ENCODE results near the gene FBXO45.
"Not testable (repeated sequence)": the region's sequence is repeated elsewhere in the genome, so short reads cannot be mapped to it uniquely, and the experiment has no call there.

The FBXO45 gene

DNA sequence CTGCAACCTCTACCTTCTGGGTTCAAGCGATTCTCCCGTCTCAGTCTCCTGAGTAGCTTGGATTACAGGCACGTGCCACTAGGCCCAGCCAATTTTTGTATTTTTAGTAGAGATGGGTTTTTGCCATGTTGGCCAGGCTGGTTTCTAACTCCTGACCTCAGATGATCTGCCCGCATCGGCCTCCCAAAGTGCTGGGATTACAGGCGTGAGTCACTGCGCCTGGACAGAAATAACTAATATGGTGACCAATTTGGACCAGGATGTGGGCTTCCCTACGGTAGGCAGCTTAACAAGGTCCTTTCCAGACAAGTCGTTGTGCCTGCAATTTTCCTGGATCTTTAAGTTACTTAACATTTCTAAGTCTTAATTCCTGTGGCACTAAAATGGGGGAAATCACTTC lies 14.9 kb upstream of the FBXO45 start:
- in situ Hi-C loops (cut with MboI; ENCODE audit: low sequenced_read_pairs): no loop called here

DNA sequence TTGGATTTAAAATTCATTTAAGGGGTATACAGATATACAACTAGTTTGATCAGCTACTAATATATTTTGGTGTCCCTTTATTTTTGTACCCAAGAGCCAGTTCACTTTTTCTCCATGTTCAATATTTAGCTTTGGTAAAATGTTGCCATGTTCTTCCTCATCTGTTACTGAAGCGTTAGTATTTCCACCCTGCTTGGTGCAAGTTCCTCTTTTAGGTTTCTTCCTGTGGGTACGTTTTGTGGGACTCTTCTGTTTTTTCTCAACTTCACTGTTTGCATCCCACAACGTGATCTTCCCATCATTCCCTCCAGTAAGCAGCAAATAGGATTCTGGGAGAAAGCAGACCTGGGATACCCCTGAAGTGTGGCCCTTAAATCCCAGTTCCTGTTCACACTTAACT lies 14.3 kb upstream of the FBXO45 start:
- in situ Hi-C loops (cut with MboI; ENCODE audit: low sequenced_read_pairs): no loop called here

DNA sequence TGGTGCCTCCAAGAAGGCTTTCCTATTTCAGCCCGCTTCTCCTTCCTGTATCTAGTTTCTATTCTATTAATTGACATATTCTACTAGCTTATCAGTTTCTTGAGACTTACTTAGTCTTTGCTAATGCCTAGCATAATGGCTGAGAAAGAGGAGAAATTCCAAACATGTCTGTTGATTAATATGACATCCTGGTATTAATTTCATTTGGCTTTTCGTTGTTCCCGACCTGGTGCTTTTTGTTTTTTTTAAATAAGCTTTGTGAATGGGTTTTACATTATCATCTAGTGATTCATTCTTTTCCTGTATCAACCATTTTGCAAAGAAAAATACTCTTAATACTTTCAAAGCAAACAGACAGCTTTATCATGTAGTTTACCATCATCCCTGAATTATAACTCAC lies 13.2 kb upstream of the FBXO45 start:
- in situ Hi-C loops (cut with MboI; ENCODE audit: low sequenced_read_pairs): no loop called here

DNA sequence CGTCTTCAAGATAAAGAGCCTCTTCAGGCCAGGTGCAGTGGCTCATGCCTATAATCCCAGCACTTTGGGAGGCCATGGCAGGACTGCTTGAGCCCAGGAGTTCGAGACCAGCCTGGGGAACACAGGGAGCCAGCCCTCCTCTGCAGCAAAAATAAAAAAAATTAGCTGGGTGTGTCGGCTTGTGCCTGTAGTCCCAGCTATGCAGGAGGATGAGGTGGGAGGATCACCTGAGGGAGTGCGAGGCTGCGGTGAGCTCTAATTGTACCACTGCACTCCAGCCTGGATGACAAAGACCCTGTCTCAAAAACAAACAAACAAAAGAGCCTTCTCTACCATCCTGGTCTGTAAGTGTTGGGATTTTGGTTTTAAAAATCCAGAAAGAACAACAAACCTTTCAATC lies 11.2 kb upstream of the FBXO45 start:
- in situ Hi-C loops (cut with MboI; ENCODE audit: low sequenced_read_pairs): no loop called here

DNA sequence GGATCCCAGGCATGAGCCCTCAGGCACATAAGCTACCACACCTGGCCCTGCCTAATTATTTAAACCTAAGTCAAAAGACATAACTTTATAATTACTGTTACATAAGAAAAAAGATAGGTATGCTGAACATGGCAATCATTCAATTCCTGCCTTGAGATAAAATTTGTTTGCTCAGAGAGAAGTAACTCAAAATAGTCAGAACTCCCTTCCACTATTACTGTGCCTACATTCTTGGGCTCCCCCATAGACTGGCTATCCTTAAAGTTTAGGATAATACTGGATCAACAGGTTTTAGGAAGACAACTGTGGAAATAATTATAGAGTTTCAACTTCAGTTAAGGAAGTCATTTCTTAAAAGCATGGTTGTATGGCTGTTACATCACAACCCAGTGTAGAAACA lies 10.0 kb upstream of the FBXO45 start:
- in situ Hi-C loops (cut with MboI; ENCODE audit: low sequenced_read_pairs): no loop called here

DNA sequence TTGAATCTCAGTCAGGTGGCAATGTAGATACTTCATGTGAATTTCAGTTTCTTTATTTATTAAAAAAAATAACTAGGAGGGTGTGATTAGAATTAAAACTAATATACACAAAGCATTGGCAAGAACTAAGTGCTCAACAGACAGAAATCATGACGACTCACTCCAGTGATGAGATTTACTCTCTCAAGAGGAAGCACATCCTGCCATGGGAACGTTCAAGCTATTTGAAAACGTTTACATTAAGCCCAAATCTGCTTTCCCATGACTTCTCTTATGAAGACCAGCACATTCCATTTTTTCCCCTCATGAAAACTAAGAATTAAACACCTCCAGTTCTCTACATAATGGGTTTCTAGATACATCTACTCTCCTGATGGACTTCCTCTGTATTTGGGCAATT lies 8.6 kb upstream of the FBXO45 start:
- in situ Hi-C loops (cut with MboI; ENCODE audit: low sequenced_read_pairs): no loop called here

DNA sequence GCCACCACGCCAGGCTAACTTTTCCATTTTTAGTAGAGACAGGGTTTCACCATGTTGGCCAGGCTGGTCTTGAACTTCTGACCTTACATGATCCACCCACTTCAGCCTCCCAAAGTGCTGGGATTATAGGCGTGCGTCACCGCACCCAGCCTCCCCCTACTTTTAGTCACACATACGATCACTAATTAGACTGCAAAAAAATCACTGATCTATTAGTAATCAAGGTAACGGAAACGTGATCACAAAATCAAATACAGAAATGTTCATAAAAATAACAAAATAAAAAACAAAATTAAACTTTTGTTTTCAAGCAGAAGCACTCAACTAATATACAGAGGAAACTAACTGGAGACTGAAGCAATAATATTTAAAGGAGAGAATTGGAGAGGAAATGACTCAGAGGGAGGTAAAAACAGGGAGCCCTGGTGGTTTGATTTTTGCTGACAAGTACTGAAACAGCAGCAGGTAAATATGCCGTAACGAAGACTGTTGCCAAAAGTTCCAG lies 4.7 kb upstream of the FBXO45 start:
- in situ Hi-C loops (cut with MboI; ENCODE audit: low sequenced_read_pairs): no loop called here

DNA sequence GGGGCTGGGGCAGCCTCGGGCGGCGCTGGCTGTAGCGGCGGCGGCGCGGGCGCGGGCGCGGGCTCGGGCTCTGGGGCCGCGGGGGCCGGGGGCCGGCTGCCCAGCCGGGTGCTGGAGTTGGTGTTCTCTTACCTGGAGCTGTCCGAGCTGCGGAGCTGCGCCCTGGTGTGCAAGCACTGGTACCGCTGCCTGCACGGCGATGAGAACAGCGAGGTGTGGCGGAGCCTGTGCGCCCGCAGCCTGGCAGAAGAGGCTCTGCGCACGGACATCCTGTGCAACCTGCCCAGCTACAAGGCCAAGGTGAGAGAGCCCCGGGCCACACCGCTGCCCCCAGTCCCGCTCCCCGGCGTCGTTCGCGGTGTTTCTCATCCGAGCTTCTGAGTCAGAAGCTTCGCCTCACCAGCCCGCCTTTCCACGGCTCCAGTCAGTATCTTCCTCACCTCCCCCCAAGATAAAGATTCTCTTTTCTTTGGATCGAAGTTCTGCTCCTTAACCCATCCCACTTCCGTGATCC lies 600 bp downstream of the FBXO45 start:
- in situ Hi-C loops (cut with MboI; ENCODE audit: low sequenced_read_pairs): no loop called here

DNA sequence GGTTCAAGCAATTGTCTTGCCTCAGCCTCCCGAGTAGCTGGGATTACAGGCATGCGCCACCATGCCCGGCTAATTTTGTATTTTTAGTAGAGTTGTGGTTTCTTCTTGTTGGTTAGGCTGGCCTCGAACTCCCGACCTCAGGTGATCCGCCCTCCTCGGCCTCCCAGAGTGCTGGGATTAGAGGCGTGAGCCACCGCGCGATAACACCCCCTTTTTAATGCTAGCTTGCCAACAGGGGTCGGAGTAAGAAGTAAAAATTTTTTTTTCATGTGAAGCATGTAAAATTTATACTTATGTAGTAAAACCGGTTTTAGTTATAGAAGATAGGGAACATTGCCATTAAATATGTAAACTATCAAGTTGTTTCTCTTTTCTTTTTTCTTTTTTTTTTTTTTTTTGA lies 1.9 kb downstream of the FBXO45 start:
- in situ Hi-C loops (cut with MboI; ENCODE audit: low sequenced_read_pairs): not testable (repeated sequence)

DNA sequence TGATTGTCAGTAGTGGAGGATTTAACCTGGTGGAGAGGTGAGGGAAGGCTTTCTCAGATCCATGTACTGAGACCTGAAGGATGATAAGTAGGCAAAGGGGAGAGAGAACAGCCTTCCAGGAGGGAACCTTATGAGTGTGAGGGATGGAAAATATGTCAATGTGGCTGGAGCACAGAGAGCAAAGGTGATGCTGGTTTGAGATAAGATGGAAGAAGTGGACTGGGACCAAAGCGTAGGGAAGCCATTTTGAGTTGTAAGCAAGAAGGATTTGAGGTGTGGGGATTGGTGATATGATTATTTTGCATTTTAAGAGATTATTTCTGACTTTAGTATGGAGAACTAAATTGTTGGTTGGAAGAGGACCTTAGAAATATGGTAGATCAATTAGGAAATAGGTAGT lies 3.9 kb downstream of the FBXO45 start:
- in situ Hi-C loops (cut with MboI; ENCODE audit: low sequenced_read_pairs): no loop called here

DNA sequence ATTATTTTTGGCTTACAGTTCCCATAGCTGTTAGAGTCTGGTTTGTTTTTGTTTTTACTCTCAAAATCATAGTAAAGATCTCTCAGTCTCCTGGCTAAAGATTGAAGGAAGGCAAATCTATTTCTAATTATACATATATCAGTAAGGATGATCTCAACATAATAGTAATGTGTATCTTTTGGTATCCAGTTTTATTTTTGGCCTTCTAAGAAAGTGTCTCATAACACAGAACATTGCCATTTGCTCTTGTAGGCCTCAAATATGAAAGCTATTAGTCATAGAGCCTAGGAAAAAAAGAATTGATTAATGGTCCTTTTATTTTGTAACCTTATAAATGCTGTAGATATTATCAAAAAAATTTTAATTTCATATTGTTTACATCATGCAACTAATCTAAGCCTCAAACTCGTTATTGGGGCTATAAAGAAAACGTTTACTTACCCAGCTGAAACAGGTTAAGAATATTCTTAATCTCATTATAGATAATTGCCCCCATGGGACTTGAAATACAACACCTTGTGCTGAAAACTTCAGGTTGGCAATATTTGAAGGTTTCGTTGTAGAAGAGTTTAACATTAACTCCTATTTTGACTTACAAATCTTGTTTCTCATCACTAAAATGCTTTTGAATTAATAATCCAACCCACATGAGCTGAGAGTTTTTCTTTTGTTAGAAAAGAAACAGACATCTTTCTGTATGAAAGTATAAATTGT lies 16.7 kb downstream of the FBXO45 start:
- in situ Hi-C loops (cut with MboI; ENCODE audit: low sequenced_read_pairs): no loop called here

DNA sequence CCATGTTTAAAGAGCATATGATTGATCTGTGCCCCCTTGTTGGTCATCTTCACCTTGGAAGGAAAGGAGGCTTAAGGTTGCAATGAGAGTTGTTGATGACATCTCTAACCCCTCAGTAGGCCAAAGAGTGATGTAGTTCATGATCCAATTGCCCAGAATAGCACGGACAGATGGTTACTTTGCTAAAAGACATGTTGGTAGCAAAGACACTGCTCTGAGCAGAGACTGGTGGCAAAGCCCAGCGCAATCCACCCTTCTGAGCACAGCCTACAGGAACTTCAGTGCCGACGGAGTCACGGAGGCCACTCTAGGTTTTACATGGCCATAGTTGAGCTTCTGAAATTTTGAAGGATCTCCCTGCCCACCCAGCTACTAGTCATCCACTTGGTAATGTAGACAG lies 21.8 kb downstream of the FBXO45 start:
- in situ Hi-C loops (cut with MboI; ENCODE audit: low sequenced_read_pairs): no loop called here

DNA sequence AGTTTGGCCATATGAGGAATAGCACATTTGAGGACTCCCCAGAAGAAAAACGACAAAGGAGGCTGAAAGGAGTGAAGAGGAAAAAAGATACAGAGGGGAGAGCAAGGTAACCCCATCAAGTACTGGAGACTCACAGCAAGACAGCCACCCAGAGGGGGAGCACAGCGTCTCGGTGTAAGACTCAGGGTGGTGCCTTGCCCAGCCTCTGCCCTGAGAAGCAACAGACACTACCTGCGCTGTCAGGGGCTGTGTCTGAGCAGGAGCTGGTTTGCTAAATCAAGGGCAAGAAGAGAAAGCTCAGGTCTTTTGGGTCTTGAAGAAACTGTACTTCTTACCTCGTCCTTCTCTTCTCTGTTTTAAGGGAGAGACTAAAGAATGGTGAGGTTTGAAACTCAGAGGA lies 27.9 kb downstream of the FBXO45 start:
- in situ Hi-C loops (cut with MboI; ENCODE audit: low sequenced_read_pairs): no loop called here

DNA sequence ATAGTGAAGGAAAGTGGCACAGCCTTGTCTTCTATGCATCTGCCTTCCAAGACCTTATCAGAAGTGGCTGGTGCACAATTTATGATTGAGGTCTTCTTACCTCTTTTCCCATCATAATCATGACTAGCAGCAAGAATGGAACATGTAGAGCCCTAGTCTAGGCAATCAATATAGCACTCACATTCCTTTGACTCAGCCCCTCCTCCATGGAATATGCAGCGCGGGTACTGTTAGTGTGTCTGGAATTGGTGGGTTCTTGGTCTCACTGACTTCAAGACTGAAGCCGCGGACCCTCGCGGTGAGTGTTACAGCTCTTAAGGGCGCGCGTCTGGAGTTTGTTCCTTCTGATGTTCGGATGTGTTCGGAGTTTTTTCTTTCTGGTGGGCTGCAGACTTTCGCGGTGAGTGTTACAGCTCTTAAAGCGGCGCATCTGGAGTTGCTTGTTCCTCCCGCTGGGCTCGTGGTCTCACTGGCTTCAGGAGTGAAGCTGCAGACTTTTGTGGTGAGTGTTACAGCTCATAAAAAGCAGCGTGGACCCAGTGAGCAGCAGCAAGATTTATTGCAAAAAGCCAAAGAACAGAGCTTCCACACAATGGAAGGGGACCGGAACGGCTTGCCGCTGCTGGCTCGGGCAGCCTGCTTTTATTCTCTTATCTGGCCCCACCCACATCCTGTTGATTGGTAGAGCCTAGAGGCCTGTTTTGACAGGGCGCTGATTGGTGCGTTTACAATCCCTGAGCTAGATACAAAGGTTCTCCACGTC lies 29.7 kb downstream of the FBXO45 start:
- in situ Hi-C loops (cut with MboI; ENCODE audit: low sequenced_read_pairs): not testable (repeated sequence)

DNA sequence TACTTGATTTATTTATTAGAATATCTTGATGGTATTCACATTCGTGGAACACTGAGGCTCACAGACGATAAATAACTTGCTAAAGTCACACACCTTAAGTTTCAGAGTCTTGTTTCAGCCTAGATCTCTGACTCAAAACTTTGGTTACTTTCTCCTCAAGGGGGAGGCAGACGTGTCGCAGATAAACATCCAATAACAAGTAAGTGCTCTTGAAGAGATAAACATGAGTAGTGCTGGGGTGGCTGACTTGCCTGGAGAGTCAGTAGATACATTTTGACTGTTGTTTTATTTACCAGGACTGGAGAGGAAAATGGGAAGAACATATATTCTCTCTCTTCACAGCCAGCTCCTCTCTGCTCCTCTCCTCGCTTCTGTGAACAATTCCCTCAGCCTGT lies 31.3 kb downstream of the FBXO45 start:
- in situ Hi-C loops (cut with MboI; ENCODE audit: low sequenced_read_pairs): loop anchor here (10.0 kb wide), 1 partner anchor 85 kb away; no protein-coding TSS in a partner anchor

DNA sequence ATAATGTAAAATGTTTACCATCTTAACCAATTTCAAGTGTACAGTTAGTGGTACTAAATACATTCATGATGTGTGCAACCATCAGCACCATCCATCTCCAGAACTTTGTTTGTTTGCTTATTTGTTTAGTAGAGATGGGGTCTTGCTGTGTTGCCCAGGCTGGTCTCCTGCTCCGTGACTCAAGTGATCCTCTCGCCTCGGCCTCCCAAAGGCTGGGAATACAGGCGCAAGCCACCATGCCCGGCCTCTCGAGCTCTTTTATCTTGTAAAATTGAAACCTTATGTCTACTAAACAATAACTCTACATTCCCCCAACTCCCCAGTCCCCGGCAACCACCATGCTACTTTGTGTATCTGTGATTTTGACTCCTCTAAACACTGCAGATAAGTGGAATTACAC lies 31.9 kb downstream of the FBXO45 start:
- in situ Hi-C loops (cut with MboI; ENCODE audit: low sequenced_read_pairs): loop anchor here (10.0 kb wide), 1 partner anchor 84 kb away; no protein-coding TSS in a partner anchor

DNA sequence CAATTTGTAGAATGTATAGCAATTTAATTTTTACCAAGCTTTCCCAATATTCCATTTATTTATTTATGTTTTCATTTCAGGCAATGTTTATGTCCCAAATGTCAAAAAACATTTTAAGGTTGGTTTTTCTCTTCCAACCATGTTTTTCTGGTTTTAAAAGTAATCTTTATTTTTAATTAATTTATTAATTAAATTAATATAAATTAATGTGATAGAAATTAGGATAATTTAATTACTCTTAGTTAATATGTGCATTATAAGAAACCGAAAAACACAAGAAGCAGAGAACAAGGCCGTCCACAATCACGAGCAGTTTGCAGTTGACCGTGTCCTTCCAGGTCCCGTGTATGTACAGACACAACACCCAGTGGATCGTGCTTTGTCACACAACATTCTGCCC lies 34.2 kb downstream of the FBXO45 start:
- in situ Hi-C loops (cut with MboI; ENCODE audit: low sequenced_read_pairs): loop anchor here (10.0 kb wide), 1 partner anchor 82 kb away; no protein-coding TSS in a partner anchor

DNA sequence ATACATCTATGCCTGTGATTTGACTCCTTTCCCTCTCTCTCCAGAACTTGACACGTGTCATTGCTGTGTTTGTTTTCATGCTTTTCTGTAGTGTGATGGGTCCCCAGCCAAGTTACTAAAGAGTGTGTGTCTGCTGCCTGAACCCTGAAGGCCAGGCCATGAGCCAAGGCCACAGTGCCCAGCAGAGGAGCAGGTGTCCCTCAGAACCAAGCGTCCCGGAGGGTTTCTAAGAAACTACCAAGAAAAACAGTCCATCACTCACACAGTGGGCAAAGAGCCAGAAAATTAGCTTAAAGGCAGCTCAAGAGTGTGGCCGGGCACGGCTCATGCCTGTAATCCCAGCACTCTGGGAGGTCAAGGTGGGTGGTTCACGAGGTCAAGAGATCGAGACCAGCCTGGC lies 35.2 kb downstream of the FBXO45 start:
- in situ Hi-C loops (cut with MboI; ENCODE audit: low sequenced_read_pairs): loop anchor here (10.0 kb wide), 1 partner anchor 81 kb away; no protein-coding TSS in a partner anchor

DNA sequence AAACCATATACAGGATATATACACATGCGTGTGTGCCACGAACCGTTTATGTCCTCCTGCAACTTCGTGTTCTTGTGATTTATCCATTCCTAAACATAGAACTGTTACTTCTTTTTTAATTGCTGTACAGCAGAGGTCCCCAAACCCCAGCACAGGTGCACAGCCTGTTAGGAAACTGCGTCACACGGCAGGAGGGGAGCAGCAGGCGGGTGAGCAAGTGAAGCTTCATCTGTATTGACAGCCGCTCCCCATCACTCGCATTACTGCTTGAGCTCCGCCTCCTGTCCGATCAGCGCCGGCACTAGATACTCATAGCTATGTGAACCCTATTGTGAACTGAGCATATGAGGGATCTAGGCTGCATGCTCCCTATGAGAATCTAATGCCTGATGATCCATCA lies 36.1 kb downstream of the FBXO45 start:
- in situ Hi-C loops (cut with MboI; ENCODE audit: low sequenced_read_pairs): loop anchor here (10.0 kb wide), 1 partner anchor 80 kb away; no protein-coding TSS in a partner anchor

DNA sequence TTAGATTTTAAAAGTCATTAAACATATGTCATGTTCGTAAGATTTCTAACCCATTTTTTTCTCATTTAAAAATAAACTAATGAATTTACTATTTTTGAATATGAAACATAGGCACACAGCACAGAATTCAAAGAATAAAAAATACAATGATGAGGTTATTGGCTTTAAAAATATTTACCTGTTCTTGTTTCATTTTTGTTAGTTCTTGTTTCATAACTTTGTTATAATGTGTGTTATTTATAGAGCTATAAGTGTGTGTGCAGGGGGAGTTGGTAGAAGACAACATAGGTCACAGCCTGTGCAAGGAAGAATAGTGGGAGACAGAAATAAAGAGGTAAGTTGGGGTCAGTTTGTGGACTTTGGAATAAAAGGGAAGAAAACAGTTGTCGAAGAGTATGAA lies 40.2 kb downstream of the FBXO45 start:
- in situ Hi-C loops (cut with MboI; ENCODE audit: low sequenced_read_pairs): loop anchor here (10.0 kb wide), 1 partner anchor 76 kb away; no protein-coding TSS in a partner anchor

DNA sequence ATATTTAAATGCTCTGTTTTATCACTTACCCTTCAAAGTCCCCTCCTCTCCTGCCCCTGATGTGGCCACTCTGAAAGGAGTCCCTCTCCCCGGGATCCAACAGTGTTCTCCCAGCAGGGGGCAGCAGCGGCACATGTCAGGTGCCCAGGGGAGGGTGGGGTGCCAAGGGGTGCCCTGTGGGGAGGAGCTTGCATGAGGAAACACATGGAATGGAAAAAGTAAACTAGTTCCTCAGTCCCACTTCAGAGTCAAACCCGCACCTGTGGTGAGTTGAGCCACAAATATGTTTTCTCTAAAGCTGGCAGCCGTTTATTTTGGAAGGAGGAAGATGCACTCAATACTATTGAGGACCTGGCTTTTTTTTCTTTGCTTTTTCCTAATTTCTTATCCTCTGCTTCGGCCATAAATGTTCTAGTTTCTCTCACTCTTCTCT lies 40.9 kb downstream of the FBXO45 start:
- in situ Hi-C loops (cut with MboI; ENCODE audit: low sequenced_read_pairs): loop anchor here (10.0 kb wide), 1 partner anchor 75 kb away; no protein-coding TSS in a partner anchor
